Kidney (tissue), 14 donors: ENCODE results near the gene HBS1L. TPM values are rescaled to one million over a fixed set of nuclear protein-coding genes. Genes with fewer than 3 reads are reported as not detected.

Experiments used
- DNase-seq, 5 donors: peaks; one replicate each; pipeline ENCODE4 v3.0.0-alpha.2; 2013 to 2020
- FAIRE-seq: peaks from 2 replicates; lab custom pipeline; 2012; peaks lifted over from hg19 to GRCh38; lab: Jason Lieb, UNC
- H3K27ac ChIP-seq, 2 donors: one replicate each; pipeline ENCODE4 v1.7.0; 2013; ENCODE audit warnings: low read depth in 2 of 2, low read length in 2 of 2, inconsistent platforms in 1 of 2
- H3K27me3 ChIP-seq: one replicate; pipeline ENCODE4 v1.7.1; 2013; ENCODE audit warnings: low read length, inconsistent platforms; ENCODE audit not compliant: control insufficient read depth, insufficient read depth
- H3K36me3 ChIP-seq, 3 donors: one replicate each; pipeline versions ENCODE4 v1.7.0 to v1.7.1; 2013; ENCODE audit warnings: low read length in 3 of 3, control low read depth in 1 of 3, inconsistent platforms in 1 of 3; ENCODE audit not compliant: insufficient read depth in 3 of 3, control insufficient read depth in 2 of 3
- H3K4me1 ChIP-seq, 3 donors: one replicate each; pipeline versions ENCODE4 v1.7.0 to v1.7.1; 2013; ENCODE audit warnings: low read length in 3 of 3, inconsistent platforms in 1 of 3, low read depth in 1 of 3; ENCODE audit not compliant: control insufficient read depth in 2 of 3, insufficient read depth in 2 of 3
- H3K4me3 ChIP-seq, 3 donors: one replicate each; pipeline versions ENCODE4 v1.7.0 to v1.8.1; 2013; ENCODE audit warnings: low read length in 3 of 3, control low read depth in 1 of 3, inconsistent platforms in 1 of 3
- H3K9ac ChIP-seq, 3 donors: one replicate each; pipeline versions ENCODE4 v1.7.0 to v1.7.1; 2013; ENCODE audit warnings: low read length in 3 of 3, control low read depth in 1 of 3, inconsistent platforms in 1 of 3
- H3K9me3 ChIP-seq, 3 donors: one replicate each; pipeline versions ENCODE4 v1.7.0 to v1.7.1; 2013; ENCODE audit warnings: low read length in 3 of 3, control low read depth in 1 of 3, inconsistent platforms in 1 of 3; ENCODE audit not compliant: control insufficient read depth in 2 of 3, insufficient read depth in 1 of 3
- CTCF ChIP-seq: IDR thresholded peaks from 3 replicates; pipeline ENCODE4 v1.5.1; 2012; ENCODE audit warnings: mild to moderate bottlenecking, moderate library complexity, borderline replicate concordance; ENCODE audit not compliant: insufficient read depth; ENCODE audit errors: extremely low read depth
- intact Hi-C: fragments of 100-400 bp; cut with DNase I; formaldehyde crosslinking; loops from one replicate; pipeline ENCODE4 v1.11.1; 2022
- polyA plus RNA-seq: library from polyadenylated mRNA; stranded (reverse); fragments of 350-450 nt; fragmentation: Illumina TruSeq; extraction: RNeasy Lipid Tissue Mini Kit (QIAGEN cat#74804); gene quantifications from one replicate; pipeline ENCODE4 v1.2.3, GENCODE V29; 2014; ENCODE audit warnings: low read depth, low replicate concordance; ENCODE audit not compliant: insufficient read depth
- total RNA-seq: library from RNA; stranded (reverse); fragmentation: NEBNext Ultra II Directional; extraction: Animal tissue kit (Norgen Biotek cat#: 25700); gene quantifications from one replicate; pipeline ENCODE4 v1.2.1, GENCODE V29; 2021
- donor health status: control.
- donor health status: control.
- donor health status: control.
- donor health status: control.
- donor health status: control.
- donor health status: DM: yes; HTN: yes; CAD: no.
- donor health status: Normal renal cell carcinoma (clear cell type).

The HBS1L gene
- total and polyA plus RNA-seq, 2 donors from 2014 or later = 21.0 to 59.1 TPM

GRCh38 chr6:135075018-135075417, 20.4 kb upstream of the HBS1L start:
- Histone ChIP-seq H3K27me3 (no peaks in the 10 kb centered on the region), H3K4me1 (no peaks in the 10 kb centered on the region), H3K27ac (no peak overlapping the region), H3K36me3 (no peaks in the 10 kb centered on the region), H3K9ac (no peak overlapping the region), H3K4me3 (no peak overlapping the region), H3K9me3 (no peaks in the 10 kb centered on the region)
- intact Hi-C loops = no loop called here
- TF ChIP-seq CTCF = no peak
- no peak for DNase-seq
- no peak for FAIRE-seq

DNA sequence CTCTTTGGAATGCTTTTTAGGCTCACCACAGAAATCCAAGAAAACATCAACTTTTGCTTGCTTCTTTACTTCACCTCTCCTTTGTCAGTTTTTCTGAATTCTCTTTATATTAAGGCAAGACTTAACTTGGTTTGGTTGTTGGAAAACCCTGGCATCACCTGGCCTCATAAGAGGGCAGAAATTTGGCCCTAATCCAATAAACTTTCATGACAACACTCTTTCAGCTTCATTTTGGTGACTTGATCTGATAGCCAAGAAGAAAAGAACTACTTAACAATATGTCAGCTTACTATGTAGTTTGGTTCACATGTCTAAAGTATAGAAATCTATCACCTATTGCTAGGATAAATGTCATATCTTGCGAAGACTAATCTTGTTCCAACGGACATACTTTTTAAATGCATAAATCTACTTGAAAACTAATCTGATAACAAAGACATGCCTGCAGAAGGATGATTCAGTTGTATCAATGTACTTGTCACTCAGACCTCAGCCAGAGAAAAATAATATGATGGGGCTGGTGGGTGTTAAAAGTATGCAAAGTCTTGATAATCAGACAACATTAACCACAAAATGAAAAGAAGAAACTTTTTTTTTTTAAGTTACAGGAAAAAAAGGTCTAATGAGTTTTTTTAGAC, 19.3 kb upstream of the HBS1L start:
- DNase-seq = no peak
- no peak overlapping the region for H3K9ac ChIP-seq
- H3K36me3 ChIP-seq = no peaks in the 10 kb centered on the region
- intact Hi-C loops = no loop called here
- H3K9me3 ChIP-seq = no peaks in the 10 kb centered on the region
- no peak for FAIRE-seq
- H3K27ac ChIP-seq = no peak overlapping the region
- H3K4me3 ChIP-seq = no peak overlapping the region
- no peaks in the 10 kb centered on the region for H3K27me3 ChIP-seq
- no peaks in the 10 kb centered on the region for H3K4me1 ChIP-seq
- no peak for TF ChIP-seq CTCF

GRCh38 chr6:135073217-135073616, 18.6 kb upstream of the HBS1L start:
- TF ChIP-seq CTCF = no peak
- FAIRE-seq (no peak), DNase-seq (no peak)
- no peak overlapping the region for H3K4me3 ChIP-seq
- H3K9me3 ChIP-seq = no peaks in the 10 kb centered on the region
- H3K4me1 ChIP-seq = no peaks in the 10 kb centered on the region
- H3K9ac ChIP-seq = no peak overlapping the region
- H3K36me3 ChIP-seq = no peaks in the 10 kb centered on the region
- H3K27ac ChIP-seq = no peak overlapping the region
- intact Hi-C loops = no loop called here
- no peaks in the 10 kb centered on the region for H3K27me3 ChIP-seq

- Histone ChIP-seq H3K9me3 (no peaks in the 10 kb centered on the region), H3K9ac (no peak overlapping the region), H3K27me3 (no peaks in the 10 kb centered on the region), H3K36me3 (no peaks in the 10 kb centered on the region), H3K4me3 (no peak overlapping the region), H3K4me1 (no peaks in the 10 kb centered on the region), H3K27ac (no peak overlapping the region)
- FAIRE-seq (no peak), DNase-seq (no peak)
- no peak for TF ChIP-seq CTCF
- intact Hi-C loops = no loop called here
These were observed 18.1 kb upstream of the HBS1L start for GRCh38 chr6:135072753-135073152.
